Heart left ventricle (tissue), 13 donors: ENCODE results near the gene VSIG2.

Source experiments
- CTCF ChIP-seq, 12 donors: fragments of 200-600 bp; sonication (generic) in 4 of 12; IDR thresholded peaks; one replicate each; pipeline versions ENCODE4 v1.5.0 to v1.8.0; 2018 to 2022; ENCODE audit warnings: antibody characterized with exemption in 12 of 12, mild to moderate bottlenecking in 5 of 12
- POLR2A ChIP-seq, 2 donors: fragments of 450-650 bp; IDR thresholded peaks; one replicate each; pipeline ENCODE4 v1.6.1; 2017; ENCODE audit warnings: antibody characterized with exemption in 2 of 2, mild to moderate bottlenecking in 2 of 2, moderate library complexity in 2 of 2
- donor health status: ischemic (EF 13 %, LVEDD 7.1; RV severe dilation, severe dysfunction).
- donor health status: DM: no; HTN: yes; CAD: no.
- donor health status: DM: no; HTN: no; CAD: no.
- donor health status: ischemic (EF 25% LVEDD 6.9; RV normal size, moderate dysfunction).
- donor health status: ischemic (EF 25% LVEDD 5.7; RV mildly dilated, moderate dysfunction).
- donor health status: ischemic (EF 35%, LVEDD 5.7; RV mildly dilated, moderate dysfunction).
- donor health status: nonischemic (EF 11% LVEDD 7.7; RV severe dilation, severe dysfunction).
- donor health status: DM: yes; HTN: yes; CAD: no.
- donor health status: PGD.
- donor health status: ischemic (EF 29% LVEDD 5.4; RV normal size, mild dysfunction).
- donor health status: nonischemic (EF 23%, LVEDD 6.1; RV moderate dilation, normal function).

GRCh38 chr11:124737638-124738305 is 14.3 kb downstream of the VSIG2 start:
- TF ChIP-seq CTCF (IDR thresholded peaks at IDR 0.05) (no peak), POLR2A (IDR thresholded peaks at IDR 0.05) (no peak)
